ENCODE data around the gene RBMS2. TPM values are rescaled to one million over a fixed set of nuclear protein-coding genes. Genes with fewer than 3 reads are reported as not detected.

Gene RBMS2, protein sequence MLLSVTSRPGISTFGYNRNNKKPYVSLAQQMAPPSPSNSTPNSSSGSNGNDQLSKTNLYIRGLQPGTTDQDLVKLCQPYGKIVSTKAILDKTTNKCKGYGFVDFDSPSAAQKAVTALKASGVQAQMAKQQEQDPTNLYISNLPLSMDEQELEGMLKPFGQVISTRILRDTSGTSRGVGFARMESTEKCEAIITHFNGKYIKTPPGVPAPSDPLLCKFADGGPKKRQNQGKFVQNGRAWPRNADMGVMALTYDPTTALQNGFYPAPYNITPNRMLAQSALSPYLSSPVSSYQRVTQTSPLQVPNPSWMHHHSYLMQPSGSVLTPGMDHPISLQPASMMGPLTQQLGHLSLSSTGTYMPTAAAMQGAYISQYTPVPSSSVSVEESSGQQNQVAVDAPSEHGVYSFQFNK
- total RNA-seq (2021; ENCODE audit: unreplicated experiment) (40.8 TPM), Bru-seq, nascent RNA (percentile 86 among the genes with signal in this experiment), BruChase-seq, experiment 1, labeled RNA remaining after a 6-hour chase (percentile 88 among the genes with signal in this experiment), BruChase-seq, experiment 2, labeled RNA remaining after a 2-hour chase (percentile 85 among the genes with signal in this experiment)
- 12.2 and 15.2 TPM in 2 replicates for polyA plus RNA-seq (2012)
- long read RNA-seq, full-length matches to known transcripts, result 3 of 21 reads
- long read RNA-seq, partial matches to known transcripts, result 4 of 21 reads
- long read RNA-seq, other reads (novel, unspliced or antisense), result 14 of 21 reads

- ChIA-PET CTCF (interaction anchor here (0.7 to 2.0 kb wide), 4 partner anchors 9 to 115 kb away, joined by 3 to 22 read pairs (median 5); no protein-coding TSS in a partner anchor), RAD21 (ENCODE audit: low non-redundant PET in 1 of 2, low total read pairs in 2 of 2, uncharacterized antibody in 2 of 2, unreplicated experiment in 2 of 2) (interaction anchor here (0.6 to 1.5 kb wide), 4 partner anchors 14 to 487 kb away, joined by 3 read pairs; no protein-coding TSS in a partner anchor), POLR2A (interaction anchor here (1.0 to 1.6 kb wide), 7 partner anchors 8 to 166 kb away, joined by 3 to 9 read pairs (median 3); partner anchors contain the start of genes PTGES3 and STAT2)
- no peaks in the 10 kb centered on the region for H3K9me2 ChIP-seq (ENCODE audit: insufficient read depth)
- peak within 1 kb of the TSS; percentile 87 for H3K4me2 ChIP-seq (ENCODE audit: low read length)
- peak within 1 kb of the TSS; percentile 59 to 82 for H3K4me3 ChIP-seq (replicated peaks in 1 of 2; ENCODE audit: low read depth in 1 of 2, low read length in 2 of 2)
- H3K9ac ChIP-seq (ENCODE audit: low read length), result peak within 1 kb of the TSS; percentile 68
- H2AFZ ChIP-seq (ENCODE audit: low read depth, low read length, poor library complexity, severe bottlenecking), result peak within 1 kb of the TSS; percentile 89
- H3K36me3 ChIP-seq (ENCODE audit: control insufficient read depth in 1 of 2, insufficient read depth in 2 of 2, low read length in 2 of 2), result no peaks in the 10 kb centered on the region
- H3K9me3 ChIP-seq (ENCODE audit: control insufficient read depth in 1 of 2, insufficient read depth in 1 of 2, low read depth in 1 of 2, low read length in 2 of 2), result no peaks in the 10 kb centered on the region
- H3K79me2 ChIP-seq (ENCODE audit: insufficient read depth, low read length), result peaks cover 48% of the 10 kb centered on the region
- no TSS peak for BruUV-seq (replicated peaks)
- H3K27me3 ChIP-seq (ENCODE audit: insufficient read depth, low read length), result no peaks in the 10 kb centered on the region
- DNase-seq (ENCODE audit: low read depth, low spot score) (peak; percentile 89), ATAC-seq (peak; percentile 74)
- H4K20me1 ChIP-seq (ENCODE audit: insufficient read depth), result no peaks in the 10 kb centered on the region
- peak within 1 kb of the TSS; percentile 76 for H3K27ac ChIP-seq (ENCODE audit: low read depth, low read length)
- TF ChIP-seq, protein P1, sequence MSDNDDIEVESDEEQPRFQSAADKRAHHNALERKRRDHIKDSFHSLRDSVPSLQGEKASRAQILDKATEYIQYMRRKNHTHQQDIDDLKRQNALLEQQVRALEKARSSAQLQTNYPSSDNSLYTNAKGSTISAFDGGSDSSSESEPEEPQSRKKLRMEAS (IDR thresholded peaks at IDR 0.05), result peak; percentile 52
- TF ChIP-seq FOSL1 (IDR thresholded peaks at IDR 0.05; ENCODE audit: low read depth), result peak; percentile 78
- peak; percentile 15; the same call in 1 of the 2 replicates for TF ChIP-seq SIN3A (IDR thresholded peaks at IDR 0.05; ENCODE audit: low read depth)
- TF ChIP-seq POLR2AphosphoS5 (IDR thresholded peaks at IDR 0.05; ENCODE audit: low read depth, low read length), result peak; percentile 43; the same call in 1 of the 2 replicates
- no peak for TF ChIP-seq CTCF (IDR thresholded peaks at IDR 0.05 in 2 of 3, conservative IDR thresholded peaks at IDR 0.05 in 1 of 3; ENCODE audit: borderline replicate concordance in 1 of 3, insufficient read depth in 1 of 3, low read depth in 2 of 3, low read length in 2 of 3)
- peak; percentile 76 for TF ChIP-seq SP1 (IDR thresholded peaks at IDR 0.05; ENCODE audit: low read depth)
- TF ChIP-seq ELF1 (IDR thresholded peaks at IDR 0.05; ENCODE audit: borderline replicate concordance, low read depth), result no peak
- peak; percentile 83; the same call in 1 of the 2 replicates for TF ChIP-seq CBX3 (IDR thresholded peaks at IDR 0.05; ENCODE audit: low read depth)
- peaks cover 58 to 89% of the 10 kb centered on the region in 2 experiments for H3K4me1 ChIP-seq (ENCODE audit: control insufficient read depth in 1 of 2, insufficient read depth in 2 of 2, low read length in 2 of 2)
- intact Hi-C loops (cut with micrococcal nuclease), result loop anchor here (2.0 kb wide), 1 partner anchor 115 kb away; no protein-coding TSS in a partner anchor
Observed at GRCh38 chr12:56521590-56522371, at the start of gene RBMS2. RBMS2 (plus strand) TSS chr12:56521820; CDS start chr12:56522024, 204 bp downstream.
